ENCODE data around the gene WDHD1. TPM values are rescaled to one million over a fixed set of nuclear protein-coding genes. Genes with fewer than 3 reads are reported as not detected.
A peak's percentile ranks its signal among the peaks of the same experiment; 100 is the strongest.
"Not testable (repeated sequence)": the region's sequence is repeated elsewhere in the genome, so short reads cannot be mapped to it uniquely, and the experiment has no call there.

The WDHD1 gene
- total RNA-seq, 1 experiment from 2014 or later = 24.8 TPM

DNA sequence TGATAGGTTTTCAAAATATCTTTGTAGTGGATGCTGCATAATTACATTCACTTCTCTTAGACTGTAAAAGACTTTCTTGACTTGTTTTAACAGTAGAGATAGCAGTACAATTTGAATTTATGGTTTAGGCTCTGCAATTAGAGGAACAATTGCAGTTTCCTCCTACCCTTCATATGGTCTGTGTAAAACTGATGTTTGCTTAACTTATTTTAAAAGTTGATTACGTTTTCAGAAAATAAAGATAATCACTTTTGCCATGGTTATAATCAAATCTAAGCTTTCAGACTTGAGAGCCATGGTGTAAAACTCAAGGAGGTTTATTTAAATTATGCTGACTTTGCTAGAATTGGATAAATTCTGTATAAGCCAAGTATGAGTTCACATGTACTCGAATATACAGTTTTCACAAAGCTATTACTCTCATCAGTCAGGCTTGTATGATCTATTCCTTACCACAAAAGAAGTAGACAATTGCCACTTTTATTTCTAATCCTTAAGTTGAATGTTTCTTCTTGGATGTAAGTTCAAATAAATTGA is 22.1 kb upstream of the WDHD1 start:
- no peak for DNase-seq (ENCODE audit: low read depth)

DNA sequence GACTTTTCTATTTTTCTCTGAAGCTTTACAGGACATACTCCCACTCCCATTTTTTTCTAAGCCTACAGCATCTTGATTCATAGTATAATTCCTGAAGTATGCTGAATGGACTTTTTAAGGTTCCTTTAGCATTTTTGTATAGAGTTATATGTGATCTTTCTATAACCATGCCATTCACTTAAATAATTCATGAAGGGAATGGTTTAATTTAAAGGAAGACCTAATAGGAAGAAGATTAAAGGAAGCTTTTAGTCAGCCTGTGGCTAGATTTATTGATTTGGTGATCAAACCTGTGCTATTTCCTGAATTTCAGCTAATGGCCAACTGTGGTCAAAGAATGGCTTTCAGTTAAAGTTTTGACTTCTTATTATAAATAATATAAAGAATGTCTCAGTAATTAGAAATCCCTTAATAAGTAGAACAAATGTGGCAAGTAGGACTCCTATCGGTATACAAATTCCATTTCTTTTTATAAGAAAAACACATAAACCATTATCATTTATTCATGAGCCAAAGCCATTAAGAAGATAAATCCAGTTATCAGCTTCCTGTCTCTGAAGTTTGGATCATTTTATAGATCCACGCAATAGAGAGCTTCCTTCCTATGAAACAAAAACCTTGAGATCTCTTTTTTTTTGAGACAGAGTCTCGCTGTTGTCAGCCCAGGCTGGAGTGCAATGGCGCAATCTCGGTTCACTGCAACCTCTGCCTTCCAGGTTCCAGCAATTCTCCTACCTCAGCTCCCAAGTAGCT is 20.6 kb upstream of the WDHD1 start:
- no peak for DNase-seq (ENCODE audit: low read depth)

DNA sequence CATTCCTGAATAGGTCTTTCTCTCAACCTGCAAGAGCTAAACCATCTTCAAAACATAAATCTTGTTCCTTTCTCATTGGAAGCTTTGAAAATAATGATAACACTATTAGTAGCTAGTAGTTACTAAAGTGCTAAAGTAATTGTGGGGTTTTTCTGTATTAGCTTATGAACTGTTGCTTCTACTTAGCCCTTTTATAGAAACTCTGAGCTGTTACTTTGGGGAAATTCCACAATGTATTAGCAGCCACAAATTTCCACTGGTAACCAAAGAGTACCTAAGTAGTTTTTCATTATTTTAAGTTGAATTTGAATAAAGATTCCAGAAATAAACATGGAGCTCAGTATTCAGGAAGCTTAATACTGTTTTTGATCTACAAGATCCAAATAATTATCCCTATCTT is 18.2 kb upstream of the WDHD1 start:
- no peak for DNase-seq (ENCODE audit: low read depth)

DNA sequence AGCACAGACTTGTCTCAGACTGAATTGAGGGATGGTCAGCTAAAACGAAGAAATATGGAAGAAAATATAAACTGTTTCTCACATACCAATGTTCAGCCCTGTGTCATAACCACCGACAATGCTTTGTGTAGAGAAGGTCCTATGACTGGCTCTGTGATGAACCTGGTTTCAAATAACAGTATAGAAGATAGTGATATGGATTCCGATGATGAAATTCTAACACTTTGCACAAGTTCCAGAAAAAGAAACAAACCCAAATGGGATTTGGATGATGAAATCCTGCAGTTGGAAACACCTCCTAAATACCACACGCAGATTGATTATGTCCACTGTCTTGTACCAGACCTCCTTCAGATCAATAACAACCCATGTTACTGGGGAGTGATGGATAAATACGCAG is 16.6 kb upstream of the WDHD1 start:
- DNase-seq (ENCODE audit: low read depth) = no peak

DNA sequence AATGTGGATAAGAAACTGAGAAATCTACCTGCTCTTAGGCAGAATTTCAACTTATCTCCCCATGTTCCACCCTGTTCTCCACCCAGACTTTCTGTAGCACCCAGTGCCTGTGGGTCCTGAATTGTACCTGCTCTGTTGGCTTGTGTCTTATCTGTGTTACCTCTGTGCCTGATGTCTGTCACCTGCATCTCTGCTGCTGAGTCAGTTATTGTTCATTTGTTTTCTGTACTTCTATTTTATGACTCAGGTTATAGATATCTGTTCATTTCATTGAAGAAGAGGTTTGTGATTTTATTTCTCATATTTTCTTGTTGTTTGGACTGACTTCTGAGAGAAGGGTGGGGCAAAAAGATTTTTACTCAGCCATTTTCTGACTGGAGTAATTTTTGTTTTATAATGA is 11.8 kb upstream of the WDHD1 start:
- no peak for DNase-seq (ENCODE audit: low read depth)

DNA sequence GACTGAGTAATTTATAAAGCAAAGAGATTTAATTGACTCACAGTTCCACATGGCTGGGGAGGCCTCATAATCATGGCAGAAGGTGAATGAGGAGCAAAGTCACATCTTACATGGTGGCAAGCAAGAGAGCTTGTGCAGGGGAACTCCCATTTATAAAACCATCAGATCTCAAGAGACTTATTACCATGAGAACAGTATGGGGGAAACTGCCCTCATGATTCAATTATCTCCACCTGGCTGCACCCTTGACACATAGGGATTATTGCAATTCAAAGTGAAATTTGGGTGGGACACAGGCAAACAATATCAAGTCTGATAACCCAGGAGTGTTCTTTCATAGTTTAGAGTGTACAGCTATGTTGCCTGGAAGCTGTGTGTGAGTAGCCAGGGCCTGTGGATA is 11.1 kb upstream of the WDHD1 start:
- DNase-seq (ENCODE audit: low read depth) = not testable (repeated sequence)

DNA sequence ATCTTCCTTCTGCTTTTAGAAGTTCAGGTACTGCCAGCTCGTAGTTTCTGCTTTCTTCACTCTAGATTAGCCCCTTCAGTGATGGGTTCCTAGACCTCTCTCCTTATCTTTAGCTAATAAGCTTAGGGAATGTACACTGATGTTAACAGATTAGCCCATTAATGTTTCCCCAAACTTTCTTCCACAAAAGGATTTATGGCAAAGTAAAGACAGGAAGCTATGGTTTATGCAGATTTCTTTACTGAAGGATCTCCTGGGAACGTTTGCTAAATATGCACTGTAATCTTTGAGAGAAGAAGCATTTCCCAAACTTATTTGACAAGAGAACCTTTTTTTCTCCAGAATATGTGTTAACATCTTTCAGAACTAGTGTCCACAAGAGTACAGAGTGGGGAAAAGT is 4.3 kb upstream of the WDHD1 start:
- no peak for DNase-seq (ENCODE audit: low read depth)

DNA sequence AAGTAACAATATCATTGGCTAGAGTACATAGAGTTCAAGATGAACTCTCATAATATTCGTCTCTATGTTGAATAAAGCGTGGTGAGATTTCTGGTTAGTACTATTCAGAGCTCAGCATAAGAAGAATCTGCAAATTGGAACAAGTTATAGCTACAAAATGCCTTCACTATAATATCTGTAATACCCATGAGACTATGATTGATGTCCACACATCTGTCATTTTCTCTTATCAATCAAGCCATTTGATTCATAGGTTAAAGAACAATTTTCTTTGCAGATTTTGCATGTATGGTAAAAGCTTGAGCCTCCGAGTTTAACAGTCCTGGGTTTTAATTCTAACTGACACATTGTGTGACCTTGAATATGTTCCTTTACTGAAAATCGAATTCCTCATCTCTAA is 1.6 kb upstream of the WDHD1 start:
- DNase-seq (ENCODE audit: low read depth) = no peak

DNA sequence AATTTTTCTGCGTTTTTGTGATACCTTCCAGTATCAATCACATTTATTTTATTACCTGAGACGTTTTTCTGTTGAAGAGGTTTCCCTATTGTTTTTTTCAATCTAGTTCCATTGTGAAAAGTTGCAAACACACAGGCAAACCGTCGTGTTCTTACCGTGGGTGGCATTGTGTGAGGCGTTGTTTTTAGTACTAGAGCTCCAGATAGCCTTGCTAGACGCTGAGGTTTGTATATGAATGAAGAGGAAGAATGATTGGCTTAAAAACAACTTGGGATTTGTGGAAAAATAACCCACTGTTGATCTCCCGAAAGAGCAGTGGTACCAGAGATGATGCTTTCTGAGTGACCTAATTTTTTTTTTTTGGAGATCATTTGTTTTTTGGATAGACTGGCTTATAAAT is 1.2 kb upstream of the WDHD1 start:
- DNase-seq (ENCODE audit: low read depth) = no peak

DNA sequence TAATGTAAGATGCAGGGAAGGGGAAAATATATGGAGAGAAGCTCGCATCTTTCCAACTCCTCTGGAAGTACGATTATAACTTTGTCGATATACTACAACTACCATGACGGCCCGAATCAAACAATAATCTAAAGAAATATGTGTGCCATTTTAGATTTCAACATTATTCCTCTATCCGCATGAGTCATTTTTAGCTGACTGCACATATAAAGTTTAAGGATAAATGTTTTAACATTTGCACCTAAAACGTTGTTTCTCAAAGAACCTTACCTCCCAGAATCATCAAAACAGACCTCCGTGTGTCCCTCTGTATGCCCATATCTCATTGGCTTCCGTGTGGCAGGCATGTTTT is 482 bp downstream of the WDHD1 start:
- no peak for DNase-seq (ENCODE audit: low read depth)

DNA sequence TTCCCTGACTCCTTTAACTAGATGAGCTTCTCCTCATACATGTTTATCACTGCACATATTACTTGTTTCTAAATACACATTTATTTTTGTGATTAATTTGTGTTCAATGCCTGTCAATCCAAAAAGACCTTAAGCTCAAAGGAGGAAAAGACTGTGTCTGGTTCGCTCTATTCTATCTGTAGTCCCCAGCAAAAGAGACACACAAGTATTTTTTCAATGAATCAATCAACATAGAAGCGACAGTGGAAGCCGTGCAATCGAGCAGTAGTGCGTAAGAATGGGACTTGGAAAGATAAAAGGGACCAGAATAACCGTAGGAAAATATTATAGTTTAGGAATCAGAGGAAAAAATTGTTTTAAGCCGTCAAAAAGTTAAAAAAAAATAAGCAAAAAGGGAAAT is 951 bp downstream of the WDHD1 start:
- DNase-seq (ENCODE audit: low read depth) = no peak

DNA sequence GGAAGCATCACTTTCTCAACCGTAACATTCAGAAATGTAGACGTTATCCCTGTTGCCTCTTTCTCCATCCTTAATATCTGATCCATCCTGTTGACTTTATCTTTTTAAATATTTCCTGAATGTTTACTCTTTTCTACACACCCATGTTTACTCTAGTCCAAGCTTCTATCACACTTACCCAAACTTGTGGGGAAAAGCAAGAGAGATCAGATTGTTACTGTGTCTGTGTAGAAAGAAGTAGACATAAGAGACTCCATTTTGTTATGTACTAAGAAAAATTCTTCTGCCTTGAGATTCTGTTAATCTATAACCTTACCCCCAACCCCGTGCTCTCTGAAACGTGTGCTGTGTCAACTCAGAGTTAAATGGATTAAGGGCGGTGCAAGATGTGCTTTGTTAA is 2.5 kb downstream of the WDHD1 start:
- not testable (repeated sequence) for DNase-seq (ENCODE audit: low read depth)

DNA sequence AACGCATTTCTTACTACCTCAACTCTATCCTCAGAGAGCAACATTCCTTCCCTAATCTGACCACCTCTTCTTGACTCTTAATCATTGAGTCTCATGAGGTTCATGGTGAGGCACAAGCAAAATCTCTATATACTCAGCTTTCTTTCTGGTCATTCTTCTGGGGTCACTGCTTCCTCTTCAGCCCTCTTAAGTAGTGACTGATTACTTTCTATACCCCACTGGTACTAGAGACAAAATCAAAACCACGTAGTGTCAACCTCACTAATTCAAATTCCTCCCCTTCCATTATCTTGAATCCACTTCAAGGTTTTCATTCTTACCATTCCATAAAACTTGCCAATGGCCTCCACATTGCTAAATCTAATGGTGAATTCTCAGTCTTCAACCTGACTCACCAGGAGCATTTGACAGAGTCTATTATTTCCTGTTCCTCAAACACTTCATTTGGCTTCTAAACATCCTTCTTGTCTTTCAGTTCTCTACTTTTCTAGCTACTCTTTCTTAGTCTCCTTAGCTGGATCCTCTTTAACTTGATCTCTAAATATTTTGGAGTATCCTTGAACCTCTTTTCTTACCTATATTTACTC is 6.8 kb downstream of the WDHD1 start:
- DNase-seq (ENCODE audit: low read depth) = no peak

DNA sequence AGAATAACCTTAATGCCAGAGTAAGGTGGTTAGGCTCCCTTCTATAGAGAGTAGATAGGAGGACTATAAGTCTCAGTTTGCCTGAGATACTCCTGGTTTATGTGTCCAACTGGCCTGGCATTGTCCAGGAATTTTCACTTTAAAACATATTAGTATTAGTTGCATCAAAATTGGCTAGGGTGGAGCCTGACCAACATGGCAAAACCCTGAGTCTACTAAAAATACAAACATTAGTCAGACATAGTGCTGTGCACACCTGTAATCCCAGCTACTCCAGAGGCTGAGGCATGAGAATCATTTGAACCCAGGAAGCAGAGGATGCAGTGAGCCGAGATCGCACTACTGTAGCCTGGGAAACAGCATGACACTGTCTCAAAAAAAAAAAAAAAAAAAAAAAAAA is 11.9 kb downstream of the WDHD1 start:
- no peak for DNase-seq (ENCODE audit: low read depth)

DNA sequence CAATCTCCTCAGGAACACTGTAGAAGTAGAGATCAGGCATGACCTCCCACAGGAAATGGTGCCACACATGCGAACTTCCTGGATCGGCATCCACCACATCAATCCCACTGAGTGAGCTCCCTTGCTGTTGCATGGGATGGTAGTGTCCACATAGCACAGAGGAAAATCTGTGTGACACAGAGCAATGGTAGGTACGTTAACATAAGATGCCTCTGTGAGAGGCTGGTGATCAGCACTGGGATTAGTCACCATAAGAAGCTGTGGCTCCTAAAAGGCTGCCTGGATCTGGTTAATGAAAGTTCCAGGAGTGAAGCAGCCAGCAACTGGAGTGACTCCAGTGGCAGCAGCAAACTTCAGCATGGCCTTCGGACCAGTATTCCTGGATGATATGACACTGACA is 21.8 kb downstream of the WDHD1 start:
- DNase-seq (ENCODE audit: low read depth) = peak; percentile 19

DNA sequence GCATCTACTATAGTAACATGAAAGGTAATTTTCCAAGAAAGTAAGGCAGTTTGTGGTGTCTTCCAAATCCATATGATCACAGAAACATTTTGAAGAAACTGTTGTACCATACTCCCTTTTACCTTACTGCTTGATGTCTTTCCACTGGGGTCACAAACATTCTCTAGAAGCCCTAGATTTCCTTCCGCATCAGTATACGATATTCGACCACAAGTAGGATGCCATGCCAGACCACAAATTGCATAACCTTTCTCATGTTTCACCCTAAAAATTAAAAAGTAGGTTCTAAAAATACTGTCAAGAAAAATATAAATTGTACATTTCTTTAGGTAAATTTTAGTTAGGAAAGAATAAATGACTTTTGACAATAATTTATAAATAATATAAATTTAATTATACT is 26.5 kb downstream of the WDHD1 start:
- DNase-seq (ENCODE audit: low read depth) = peak; percentile 48

DNA sequence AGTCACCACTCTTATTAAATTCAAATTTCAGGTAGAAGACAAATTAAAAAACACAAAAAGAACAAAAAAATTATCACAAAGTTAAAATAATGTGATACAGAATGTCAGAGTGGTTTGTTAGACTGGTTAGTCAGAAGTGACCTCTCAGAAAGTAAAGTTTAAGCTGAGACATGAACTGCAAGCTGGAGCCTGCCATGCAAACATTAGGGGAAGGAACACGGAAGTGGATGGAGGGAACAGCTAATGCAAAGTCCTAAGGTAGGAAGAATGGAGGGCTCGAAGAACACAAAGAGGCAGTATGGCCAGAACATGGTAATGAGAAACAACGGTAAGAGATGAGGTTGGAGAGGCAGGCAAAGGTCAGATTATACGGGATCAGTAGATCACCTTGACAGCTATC is 41.7 kb downstream of the WDHD1 start:
- no peak for DNase-seq (ENCODE audit: low read depth)

DNA sequence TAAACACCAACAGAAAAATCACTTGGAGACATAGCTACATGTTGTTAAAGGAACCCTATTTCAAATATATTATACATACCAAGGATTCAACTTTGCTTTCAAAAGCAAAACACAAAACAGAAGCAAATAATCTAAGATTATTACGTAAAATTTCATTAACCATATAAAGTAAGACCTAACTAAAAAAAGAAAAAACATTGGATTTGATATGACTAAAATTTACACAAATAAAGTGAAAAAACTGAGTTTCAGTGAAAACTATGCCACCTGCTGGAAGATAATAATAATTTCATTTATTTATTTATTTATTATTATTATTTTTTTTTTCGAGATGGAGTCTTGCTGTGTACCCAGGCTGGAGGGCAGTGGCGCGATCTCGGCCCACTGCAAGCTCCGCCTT is 45.2 kb downstream of the WDHD1 start:
- no peak for DNase-seq (ENCODE audit: low read depth)

DNA sequence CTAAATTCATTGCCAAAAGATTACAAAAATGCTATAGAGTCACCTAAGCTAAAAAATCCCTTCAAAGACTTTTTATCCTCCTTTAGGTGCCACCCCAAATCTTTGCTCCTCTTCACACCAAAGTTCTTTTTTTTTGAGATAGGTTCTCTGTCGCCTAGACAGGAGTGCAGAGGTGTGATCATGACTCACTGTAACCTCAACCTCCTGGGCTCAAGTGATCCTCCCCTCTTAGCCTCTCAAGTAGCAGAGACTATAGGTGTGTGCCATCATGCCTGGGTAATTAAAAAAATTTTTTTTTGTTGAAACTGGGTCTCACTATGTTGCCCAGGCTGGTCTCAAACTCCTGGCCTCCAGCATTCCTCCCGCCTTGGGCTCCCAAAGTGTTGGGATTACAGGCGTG is 47.9 kb downstream of the WDHD1 start:
- no peak for DNase-seq (ENCODE audit: low read depth)

DNA sequence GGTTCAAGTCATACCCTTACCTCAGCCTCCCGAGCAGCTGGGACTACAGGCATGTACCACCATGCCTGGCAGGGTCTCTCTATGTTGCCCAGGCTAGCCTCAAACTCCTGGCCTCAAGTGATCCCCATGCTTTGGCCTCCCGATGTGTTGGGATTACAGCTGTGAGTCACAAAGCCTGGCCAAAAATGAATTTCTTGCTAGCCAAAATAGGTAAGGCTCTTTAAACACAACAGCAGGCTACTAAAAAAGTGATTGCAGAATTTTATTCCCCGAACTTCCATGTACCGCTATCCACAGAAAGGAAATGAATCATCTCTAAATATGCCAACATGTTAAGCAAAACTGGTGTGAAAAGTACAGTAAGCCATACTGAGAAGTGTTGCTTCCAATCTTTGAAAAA is 50.6 kb downstream of the WDHD1 start:
- DNase-seq (ENCODE audit: low read depth) = peak; percentile 86

DNA sequence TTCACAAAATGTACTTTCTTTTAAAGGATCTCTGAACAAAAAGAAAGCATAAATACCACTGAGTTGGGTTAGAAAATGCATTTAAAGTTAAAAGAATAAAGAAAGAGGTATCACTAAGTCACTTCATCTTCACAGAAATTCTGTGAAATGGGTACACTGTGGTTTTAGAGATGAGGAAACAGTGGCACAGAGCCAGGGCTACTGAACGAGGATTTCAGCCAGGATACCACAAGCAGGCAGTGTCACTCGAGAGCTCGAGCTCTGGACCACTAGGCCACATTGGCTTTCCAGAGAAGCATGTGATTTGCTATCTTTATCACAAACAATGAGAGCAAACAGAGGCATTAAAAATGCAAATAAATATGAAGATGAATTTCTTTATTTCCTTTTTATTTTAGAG is 51.0 kb downstream of the WDHD1 start:
- peak; percentile 4 for DNase-seq (ENCODE audit: low read depth)

DNA sequence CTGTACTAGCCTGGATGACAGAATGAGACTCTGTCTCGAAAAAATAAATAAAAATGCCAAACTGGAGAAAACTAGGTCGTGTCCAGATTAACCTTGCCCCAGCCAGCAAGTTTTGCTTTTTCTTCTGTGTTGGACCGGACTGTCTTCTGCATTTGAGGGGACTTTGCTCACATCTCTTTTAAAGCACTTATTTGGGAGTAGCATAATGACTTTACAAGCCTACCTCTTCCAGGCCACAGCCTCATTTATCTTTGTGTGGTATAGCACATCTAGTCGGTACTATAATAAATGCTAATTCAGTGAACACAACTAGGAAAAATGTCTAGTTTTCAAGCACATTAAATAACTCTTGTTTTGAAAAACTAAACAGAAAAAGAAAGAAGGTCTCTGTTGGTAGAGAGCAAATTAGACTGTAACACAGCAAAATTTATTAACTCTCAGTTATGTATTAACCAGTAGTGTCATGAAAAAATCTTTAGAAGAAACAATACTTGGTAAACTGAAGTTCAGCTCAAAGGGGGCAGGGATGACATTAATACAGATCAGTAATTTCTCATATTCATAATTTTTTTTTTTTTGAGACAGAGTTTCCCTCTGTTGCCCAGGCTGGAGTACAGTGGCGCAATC is 52.0 kb downstream of the WDHD1 start:
- no peak for DNase-seq (ENCODE audit: low read depth)

DNA sequence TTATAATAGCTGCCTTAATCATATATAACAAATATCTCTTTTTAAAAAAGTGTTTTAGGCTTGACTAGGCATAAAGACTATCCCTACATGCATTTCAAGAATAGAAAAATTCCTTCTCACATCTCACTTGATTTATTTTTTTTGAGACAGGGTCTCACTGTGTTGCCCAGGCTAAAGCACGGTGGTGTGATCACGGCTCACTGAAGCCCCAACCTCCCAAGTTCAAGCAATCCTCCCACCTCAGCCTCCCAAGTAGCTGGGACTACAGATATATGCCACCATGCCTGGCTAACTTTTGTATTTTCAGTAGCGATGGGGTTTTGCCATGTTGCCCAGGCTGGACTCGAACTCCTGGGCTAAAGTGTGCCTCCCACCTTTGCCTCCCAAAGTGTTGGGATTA is 59.4 kb downstream of the WDHD1 start:
- DNase-seq (ENCODE audit: low read depth) = no peak
